Vagina (tissue), 2 donors: ENCODE data around the gene ANAPC5.

ENCODE experiments used
- POLR2A ChIP-seq, 2 donors: fragments of 450-650 bp; IDR thresholded peaks; one replicate each; pipeline ENCODE4 v1.6.1; 2017; ENCODE audit warnings: antibody characterized with exemption in 2 of 2, mild to moderate bottlenecking in 2 of 2, moderate library complexity in 2 of 2
- TF ChIP-seq, protein P1 (sequence below), 3 experiments: fragments of 450-650 bp in 2 of 3; fragments of 200-600 bp in 1 of 3; sonication (generic) in 1 of 3; IDR thresholded peaks; one replicate each; pipeline ENCODE4 v1.5.1; 2017 to 2019; ENCODE audit warnings: antibody characterized with exemption in 3 of 3, mild to moderate bottlenecking in 2 of 3, moderate library complexity in 2 of 3

DNA sequence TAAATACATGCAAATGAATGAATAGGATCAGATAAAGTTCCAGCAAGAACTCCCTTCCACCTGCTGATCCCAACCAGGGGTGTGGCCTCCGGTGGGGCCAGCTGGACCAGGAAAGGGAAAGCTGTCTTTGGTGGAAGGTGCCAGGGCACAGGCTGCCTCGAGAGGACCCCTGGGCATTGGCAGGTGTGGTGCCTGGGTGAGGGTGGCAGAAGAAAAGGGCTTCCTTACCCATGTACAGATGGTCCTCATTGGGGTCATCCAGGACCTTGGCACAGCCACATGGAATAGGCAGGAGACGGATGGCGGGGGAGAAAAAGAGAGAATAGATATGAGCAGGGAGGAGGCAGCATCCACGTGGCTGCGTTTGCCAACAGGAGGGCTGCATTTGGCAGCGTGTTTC lies 92.1 kb downstream of the ANAPC5 start:
- TF ChIP-seq POLR2A (IDR thresholded peaks at IDR 0.05), result no peak
- TF ChIP-seq, protein P1, sequence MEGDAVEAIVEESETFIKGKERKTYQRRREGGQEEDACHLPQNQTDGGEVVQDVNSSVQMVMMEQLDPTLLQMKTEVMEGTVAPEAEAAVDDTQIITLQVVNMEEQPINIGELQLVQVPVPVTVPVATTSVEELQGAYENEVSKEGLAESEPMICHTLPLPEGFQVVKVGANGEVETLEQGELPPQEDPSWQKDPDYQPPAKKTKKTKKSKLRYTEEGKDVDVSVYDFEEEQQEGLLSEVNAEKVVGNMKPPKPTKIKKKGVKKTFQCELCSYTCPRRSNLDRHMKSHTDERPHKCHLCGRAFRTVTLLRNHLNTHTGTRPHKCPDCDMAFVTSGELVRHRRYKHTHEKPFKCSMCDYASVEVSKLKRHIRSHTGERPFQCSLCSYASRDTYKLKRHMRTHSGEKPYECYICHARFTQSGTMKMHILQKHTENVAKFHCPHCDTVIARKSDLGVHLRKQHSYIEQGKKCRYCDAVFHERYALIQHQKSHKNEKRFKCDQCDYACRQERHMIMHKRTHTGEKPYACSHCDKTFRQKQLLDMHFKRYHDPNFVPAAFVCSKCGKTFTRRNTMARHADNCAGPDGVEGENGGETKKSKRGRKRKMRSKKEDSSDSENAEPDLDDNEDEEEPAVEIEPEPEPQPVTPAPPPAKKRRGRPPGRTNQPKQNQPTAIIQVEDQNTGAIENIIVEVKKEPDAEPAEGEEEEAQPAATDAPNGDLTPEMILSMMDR (IDR thresholded peaks at IDR 0.05), result no peak
